Mesenchymal stem cell (in vitro differentiated cells and primary cell): ENCODE measurements around the gene TCF21.

ENCODE experiments used
- DNase-seq: peaks from one replicate; pipeline ENCODE4 v3.0.0-alpha.2; 2013
- H2AFZ ChIP-seq: one replicate; pipeline ENCODE4 v1.6.1; 2013; ENCODE audit warnings: low read depth, mild to moderate bottlenecking, control low read depth, inconsistent platforms, low read length, moderate library complexity
- H2AK5ac ChIP-seq: 2 replicates; pipeline ENCODE4 v1.6.1; 2013; ENCODE audit warnings: low read length, moderate library complexity, mild to moderate bottlenecking, inconsistent platforms; ENCODE audit not compliant: severe bottlenecking
- H2BK120ac ChIP-seq: one replicate; pipeline ENCODE4 v1.6.1; 2013; ENCODE audit warnings: low read depth, mild to moderate bottlenecking, inconsistent platforms, low read length, moderate library complexity
- H2BK12ac ChIP-seq, 2 experiments: one replicate each; pipeline ENCODE4 v1.6.1; 2013; ENCODE audit warnings: inconsistent platforms in 2 of 2, low read length in 2 of 2, mild to moderate bottlenecking in 2 of 2, moderate library complexity in 2 of 2, control low read depth in 1 of 2
- H2BK15ac ChIP-seq: one replicate; pipeline ENCODE4 v1.6.1; 2013; ENCODE audit warnings: mild to moderate bottlenecking, low read depth, inconsistent platforms; ENCODE audit not compliant: poor library complexity, severe bottlenecking
- H2BK5ac ChIP-seq: 2 replicates; pipeline ENCODE4 v1.6.1; 2013; ENCODE audit warnings: low read depth, mild to moderate bottlenecking, low read length, control low read depth, inconsistent platforms; ENCODE audit not compliant: poor library complexity, severe bottlenecking
- H3K14ac ChIP-seq, 2 experiments: one replicate each; pipeline ENCODE4 v1.6.1; 2013; ENCODE audit warnings: inconsistent platforms in 2 of 2, low read length in 2 of 2, control low read depth in 1 of 2, mild to moderate bottlenecking in 1 of 2, moderate library complexity in 1 of 2
- H3K18ac ChIP-seq, 2 experiments: one replicate each; pipeline ENCODE4 v1.6.1; 2013; ENCODE audit warnings: inconsistent platforms in 2 of 2, low read length in 2 of 2, control low read depth in 1 of 2, low read depth in 1 of 2, mild to moderate bottlenecking in 1 of 2
- H3K23ac ChIP-seq, 2 experiments: one replicate each; pipeline ENCODE4 v1.6.1; 2013; ENCODE audit warnings: inconsistent platforms in 2 of 2, low read length in 2 of 2, mild to moderate bottlenecking in 2 of 2, moderate library complexity in 2 of 2, control low read depth in 1 of 2
- H3K27ac ChIP-seq: 2 replicates; pipeline ENCODE4 v1.5.1; 2013; ENCODE audit warnings: mild to moderate bottlenecking, moderate library complexity, low read length, control low read depth, inconsistent platforms; ENCODE audit not compliant: poor library complexity, severe bottlenecking
- H3K27me3 ChIP-seq, 2 experiments: 2 replicates each; pipeline versions ENCODE4 v1.6.1 to v1.7.0; 2013; ENCODE audit warnings: low read length in 2 of 2, mild to moderate bottlenecking in 2 of 2, moderate library complexity in 2 of 2, control low read depth in 1 of 2, inconsistent platforms in 1 of 2; ENCODE audit not compliant: control insufficient read depth in 1 of 2, insufficient read depth in 1 of 2
- H3K36me3 ChIP-seq, 2 experiments: 2 replicates each; pipeline versions ENCODE4 v1.6.1 to v1.7.0; 2013; ENCODE audit warnings: low read length in 2 of 2, control low read depth in 1 of 2, inconsistent platforms in 1 of 2, low read depth in 1 of 2, mild to moderate bottlenecking in 1 of 2; ENCODE audit not compliant: insufficient read depth in 2 of 2, control insufficient read depth in 1 of 2
- H3K4ac ChIP-seq, 2 experiments: one replicate each; pipeline ENCODE4 v1.6.1; 2013; ENCODE audit warnings: inconsistent platforms in 2 of 2, low read length in 2 of 2, mild to moderate bottlenecking in 2 of 2, moderate library complexity in 2 of 2, control low read depth in 1 of 2, low read depth in 1 of 2
- H3K4me1 ChIP-seq: 2 replicates; pipeline ENCODE4 v1.6.1; 2013; ENCODE audit warnings: low read depth, low read length, control low read depth; ENCODE audit not compliant: control insufficient read depth, insufficient read depth
- H3K4me2 ChIP-seq: 2 replicates; pipeline ENCODE4 v1.6.1; 2013; ENCODE audit warnings: low read length, mild to moderate bottlenecking, inconsistent platforms; ENCODE audit not compliant: poor library complexity, severe bottlenecking
- H3K4me3 ChIP-seq, 2 experiments: 2 replicates each; pipeline versions ENCODE4 v1.5.1 to v1.7.0; 2013; ENCODE audit warnings: low read length in 2 of 2, mild to moderate bottlenecking in 2 of 2, control low read depth in 1 of 2, low read depth in 1 of 2; ENCODE audit not compliant: insufficient read depth in 1 of 2
- H3K79me1 ChIP-seq: replicated peaks from 2 replicates; pipeline ENCODE4 v1.6.1; 2013; ENCODE audit warnings: mild to moderate bottlenecking, control low read depth, low read length, inconsistent platforms; ENCODE audit not compliant: poor library complexity, severe bottlenecking
- H3K9ac ChIP-seq: 2 replicates; pipeline ENCODE4 v1.7.0; 2013; ENCODE audit warnings: mild to moderate bottlenecking, low read length, moderate library complexity
- H3K9me3 ChIP-seq: 2 replicates; pipeline ENCODE4 v1.7.0; 2013; ENCODE audit warnings: mild to moderate bottlenecking, low read length; ENCODE audit not compliant: control insufficient read depth
- H4K8ac ChIP-seq: one replicate; pipeline ENCODE4 v1.6.1; 2013; ENCODE audit warnings: inconsistent platforms, mild to moderate bottlenecking, low read length, moderate library complexity
- H4K91ac ChIP-seq: one replicate; pipeline ENCODE4 v1.6.1; 2013; ENCODE audit warnings: mild to moderate bottlenecking, low read length, inconsistent platforms
- WGBS: methylation state at CpG from one replicate; pipeline ENCODE4 v1.1.7; 2013; ENCODE audit warnings: mixed read lengths; 5-methylcytosine and 5-hydroxymethylcytosine counted together

TCF21 gene

DNA sequence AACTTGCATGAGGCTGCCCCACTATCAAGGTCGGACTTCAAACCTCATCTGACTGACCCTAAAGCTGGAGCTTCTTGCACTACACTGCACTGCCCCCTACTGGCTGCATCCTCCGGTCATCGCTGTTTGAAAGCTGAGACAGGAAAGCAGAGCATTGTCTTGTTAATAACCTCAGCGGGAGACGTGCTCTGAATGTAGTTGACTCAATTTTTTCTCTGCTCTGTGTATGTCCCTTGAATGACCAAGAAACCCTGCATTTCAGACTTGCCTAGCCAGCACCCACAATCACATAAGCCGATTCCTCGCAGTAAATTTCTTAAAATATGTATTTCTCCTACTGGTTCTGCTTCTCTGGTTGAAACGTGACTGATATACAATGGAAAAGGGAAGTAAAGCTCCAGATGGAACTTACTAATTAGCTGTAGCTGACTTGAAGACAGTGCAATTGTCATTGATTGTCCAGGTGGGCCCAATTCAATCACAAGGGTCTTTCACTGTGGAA, 27.8 kb downstream of the TCF21 start:
- Histone ChIP-seq H2AK5ac (no peak overlapping the region), H2BK12ac (peak overlapping the region in 1 of 2 experiments; percentile 45), H3K36me3 (no peaks in the 10 kb centered on the region), H4K91ac (no peak overlapping the region), H3K4me1 (no peaks in the 10 kb centered on the region), H3K4ac (no peak overlapping the region), H3K79me1 (no peaks in the 10 kb centered on the region), H4K8ac (no peak overlapping the region), H3K4me3 (no peak overlapping the region), H3K27me3 (no peaks in the 10 kb centered on the region), H3K14ac (no peak overlapping the region), H2AFZ (no peak overlapping the region), H2BK120ac (peak overlapping the region; percentile 38), H2BK5ac (no peak overlapping the region), H3K27ac (no peak overlapping the region), H3K4me2 (no peak overlapping the region), H2BK15ac (no peak overlapping the region), H3K9me3 (peaks cover 5% of the 10 kb centered on the region), H3K23ac (no peak overlapping the region), H3K9ac (peak overlapping the region; percentile 53), H3K18ac (no peak overlapping the region)
- peak; percentile 83 for DNase-seq
- WGBS: 12% methylated on average over 6 of the region's 8 CpGs

DNA sequence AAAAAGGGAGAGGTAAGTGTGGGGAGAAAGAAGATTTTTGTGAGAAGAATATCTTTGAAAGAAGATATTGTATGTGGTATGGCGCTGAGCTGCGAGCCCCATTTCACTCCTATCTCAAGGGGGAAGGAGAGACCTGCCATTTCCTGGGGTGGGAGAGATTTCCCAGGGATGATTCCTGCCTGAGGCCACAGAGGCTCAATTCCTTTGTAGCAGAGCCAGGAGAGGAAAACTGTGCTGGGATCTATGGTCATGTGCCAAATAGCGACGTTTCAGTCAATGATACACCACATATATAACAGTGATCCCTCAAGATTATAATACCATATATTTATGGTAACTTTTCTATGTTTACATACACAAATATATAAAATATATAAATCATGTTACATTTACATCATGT, 28.9 kb downstream of the TCF21 start:
- Histone ChIP-seq H3K9me3 (peaks cover 5% of the 10 kb centered on the region), H4K91ac (no peak overlapping the region), H3K23ac (no peak overlapping the region), H3K27me3 (no peaks in the 10 kb centered on the region), H2BK120ac (no peak overlapping the region), H3K4me1 (no peaks in the 10 kb centered on the region), H3K36me3 (no peaks in the 10 kb centered on the region), H2BK5ac (no peak overlapping the region), H2BK12ac (no peak overlapping the region), H3K4ac (no peak overlapping the region), H3K14ac (no peak overlapping the region), H3K4me3 (no peak overlapping the region), H3K27ac (no peak overlapping the region), H2AK5ac (no peak overlapping the region), H3K18ac (no peak overlapping the region), H4K8ac (peak overlapping the region; percentile 17), H3K4me2 (no peak overlapping the region), H3K9ac (no peak overlapping the region), H2BK15ac (no peak overlapping the region), H2AFZ (no peak overlapping the region), H3K79me1 (no peaks in the 10 kb centered on the region)
- 96% methylated on average over 2 of the region's 4 CpGs for WGBS
- no peak for DNase-seq

DNA sequence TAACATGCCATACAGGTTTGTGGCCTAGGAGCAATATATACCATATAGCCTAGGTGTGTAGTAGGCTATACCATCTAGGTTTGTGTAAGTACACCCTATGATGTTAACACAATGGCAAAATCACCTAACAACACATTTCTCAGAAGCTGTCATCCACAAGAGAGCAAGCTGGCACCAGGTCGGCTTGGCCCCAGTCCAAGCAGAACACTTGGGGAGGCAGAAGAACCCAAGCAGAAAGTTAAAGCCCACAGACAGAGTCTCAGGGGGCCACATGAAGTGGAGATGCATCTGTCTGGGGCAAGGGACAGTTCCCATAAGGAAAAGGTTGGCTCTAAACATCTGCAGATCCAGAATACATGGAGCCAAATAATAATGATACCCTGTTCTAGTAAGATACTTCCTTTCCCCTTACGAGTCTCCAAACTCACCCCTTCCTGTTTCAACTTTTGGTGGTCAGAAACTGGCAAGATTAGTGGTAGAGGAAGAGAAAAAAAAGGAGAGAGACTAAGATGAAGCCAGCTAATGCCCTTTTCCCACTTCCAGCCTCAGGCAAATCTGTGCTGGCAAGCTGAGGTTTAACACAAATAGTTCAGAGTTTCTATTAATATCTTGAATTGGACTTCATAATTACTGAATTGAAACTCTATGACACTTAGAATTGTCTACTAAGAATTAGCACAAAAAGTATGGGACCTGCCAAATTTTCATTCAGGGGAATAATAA, 29.5 kb downstream of the TCF21 start:
- no peak overlapping the region for H3K9ac ChIP-seq
- no peak overlapping the region for H4K91ac ChIP-seq
- no peak overlapping the region for H3K18ac ChIP-seq
- H2BK5ac ChIP-seq: no peak overlapping the region
- H2AFZ ChIP-seq: no peak overlapping the region
- H4K8ac ChIP-seq: no peak overlapping the region
- no peak overlapping the region for H3K23ac ChIP-seq
- no peak overlapping the region for H2BK15ac ChIP-seq
- no peak overlapping the region for H2BK12ac ChIP-seq
- no peak overlapping the region for H2BK120ac ChIP-seq
- H3K36me3 ChIP-seq: no peaks in the 10 kb centered on the region
- no peak overlapping the region for H3K27ac ChIP-seq
- no peak for DNase-seq
- no peak overlapping the region for H3K4ac ChIP-seq
- peaks cover 5% of the 10 kb centered on the region for H3K9me3 ChIP-seq
- WGBS: 86% methylated on average over 1 of the region's 2 CpGs
- H3K4me3 ChIP-seq: no peak overlapping the region
- H3K27me3 ChIP-seq: no peaks in the 10 kb centered on the region
- no peak overlapping the region for H2AK5ac ChIP-seq
- H3K14ac ChIP-seq: no peak overlapping the region
- H3K4me1 ChIP-seq: no peaks in the 10 kb centered on the region
- no peaks in the 10 kb centered on the region for H3K79me1 ChIP-seq
- no peak overlapping the region for H3K4me2 ChIP-seq

DNA sequence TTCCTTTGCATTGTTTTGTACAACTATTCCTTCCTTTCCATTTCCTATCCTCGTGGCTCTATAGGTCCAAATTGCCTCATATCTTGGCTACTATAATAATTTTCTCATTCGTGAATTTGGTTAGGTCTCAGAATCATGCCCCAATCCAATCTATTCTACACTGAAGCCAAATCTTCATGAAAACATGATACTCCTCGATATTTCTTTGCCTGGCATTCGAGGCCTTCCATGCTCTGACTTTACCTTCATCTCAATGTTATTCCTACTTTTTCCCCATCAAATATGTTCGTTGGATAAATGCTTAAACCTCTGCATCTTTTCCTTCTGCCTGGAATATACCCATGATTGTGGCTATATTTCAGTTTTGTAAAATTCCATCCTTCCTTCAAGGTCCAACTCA, 30.4 kb downstream of the TCF21 start:
- H4K8ac ChIP-seq: no peak overlapping the region
- no peak overlapping the region for H3K4me2 ChIP-seq
- DNase-seq: no peak
- no peak overlapping the region for H2BK12ac ChIP-seq
- H2AFZ ChIP-seq: no peak overlapping the region
- H3K4me1 ChIP-seq: no peaks in the 10 kb centered on the region
- H2BK5ac ChIP-seq: no peak overlapping the region
- no peak overlapping the region for H4K91ac ChIP-seq
- H3K27me3 ChIP-seq: no peaks in the 10 kb centered on the region
- H3K27ac ChIP-seq: no peak overlapping the region
- H3K9me3 ChIP-seq: no peaks in the 10 kb centered on the region
- 92% methylated on average over 5 of the region's 5 CpGs for WGBS
- no peak overlapping the region for H3K18ac ChIP-seq
- H3K9ac ChIP-seq: no peak overlapping the region
- no peak overlapping the region for H2BK120ac ChIP-seq
- H3K36me3 ChIP-seq: no peaks in the 10 kb centered on the region
- H3K4me3 ChIP-seq: no peak overlapping the region
- H2BK15ac ChIP-seq: no peak overlapping the region
- no peak overlapping the region for H3K14ac ChIP-seq
- no peak overlapping the region for H3K23ac ChIP-seq
- H3K79me1 ChIP-seq: no peaks in the 10 kb centered on the region
- H3K4ac ChIP-seq: no peak overlapping the region
- no peak overlapping the region for H2AK5ac ChIP-seq
